Heart left ventricle (tissue), 13 donors: Measurements from ENCODE around the gene STAMBP.

Experiments used
- CTCF ChIP-seq, 12 donors: fragments of 200-600 bp; sonication (generic) in 4 of 12; IDR thresholded peaks; one replicate each; pipeline versions ENCODE4 v1.5.0 to v1.8.0; 2018 to 2022; ENCODE audit warnings: antibody characterized with exemption in 12 of 12, mild to moderate bottlenecking in 5 of 12
- POLR2A ChIP-seq, 2 donors: fragments of 450-650 bp; IDR thresholded peaks; one replicate each; pipeline ENCODE4 v1.6.1; 2017; ENCODE audit warnings: antibody characterized with exemption in 2 of 2, mild to moderate bottlenecking in 2 of 2, moderate library complexity in 2 of 2
- donor health status: ischemic (EF 13 %, LVEDD 7.1; RV severe dilation, severe dysfunction).
- donor health status: DM: no; HTN: yes; CAD: no.
- donor health status: DM: no; HTN: no; CAD: no.
- donor health status: ischemic (EF 25% LVEDD 6.9; RV normal size, moderate dysfunction).
- donor health status: ischemic (EF 25% LVEDD 5.7; RV mildly dilated, moderate dysfunction).
- donor health status: ischemic (EF 35%, LVEDD 5.7; RV mildly dilated, moderate dysfunction).
- donor health status: nonischemic (EF 11% LVEDD 7.7; RV severe dilation, severe dysfunction).
- donor health status: DM: yes; HTN: yes; CAD: no.
- donor health status: PGD.
- donor health status: ischemic (EF 29% LVEDD 5.4; RV normal size, mild dysfunction).
- donor health status: nonischemic (EF 23%, LVEDD 6.1; RV moderate dilation, normal function).

- TF ChIP-seq CTCF (IDR thresholded peaks at IDR 0.05) (no peak), POLR2A (IDR thresholded peaks at IDR 0.05) (no peak)
Observed at GRCh38 chr2:73870084-73870483, 41.3 kb downstream of the STAMBP start.
